Measurements from ENCODE around the gene UFSP1.

DNA sequence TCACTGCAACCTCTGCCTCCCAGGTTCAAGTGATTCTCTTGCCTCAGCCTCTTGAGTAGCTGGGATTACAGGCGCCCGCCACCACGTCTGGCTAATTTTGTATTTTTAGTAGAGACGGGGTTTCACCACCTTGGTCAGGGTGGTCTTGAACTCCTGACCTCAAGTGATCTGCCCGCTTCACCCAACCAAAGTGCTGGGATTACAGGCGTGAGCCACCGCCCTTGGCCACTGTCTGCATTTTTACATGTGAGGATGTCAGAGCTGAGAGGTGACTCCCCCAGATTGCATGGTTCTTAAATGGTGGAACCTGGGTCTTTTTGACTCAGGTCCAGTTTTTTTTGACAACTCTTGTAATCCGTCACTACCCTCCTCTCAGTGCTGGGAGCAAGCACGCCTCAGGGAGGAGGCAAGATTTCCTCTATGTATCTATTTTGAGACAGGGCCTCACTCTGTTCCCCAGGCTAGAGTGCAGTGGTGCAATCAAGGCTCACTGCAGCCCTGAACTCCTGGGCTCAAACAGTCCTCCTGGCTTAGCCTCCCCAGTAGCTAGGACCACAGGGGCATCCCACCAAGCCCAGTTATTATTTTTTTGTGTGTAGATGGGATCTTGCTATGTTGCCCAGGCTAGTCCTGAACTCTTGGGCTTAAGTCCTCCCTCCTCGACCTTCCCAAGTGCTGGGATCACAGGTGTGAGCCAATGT is 15.8 kb downstream of the UFSP1 start:
- no peak for TF ChIP-seq CTCF (IDR thresholded peaks at IDR 0.05; ENCODE audit: low read depth, low read length)
- TF ChIP-seq POLR2A (IDR thresholded peaks at IDR 0.05; ENCODE audit: extremely low read depth, insufficient read length), result no peak
